ENCODE data around the gene CD22.

The CD22 gene

DNA sequence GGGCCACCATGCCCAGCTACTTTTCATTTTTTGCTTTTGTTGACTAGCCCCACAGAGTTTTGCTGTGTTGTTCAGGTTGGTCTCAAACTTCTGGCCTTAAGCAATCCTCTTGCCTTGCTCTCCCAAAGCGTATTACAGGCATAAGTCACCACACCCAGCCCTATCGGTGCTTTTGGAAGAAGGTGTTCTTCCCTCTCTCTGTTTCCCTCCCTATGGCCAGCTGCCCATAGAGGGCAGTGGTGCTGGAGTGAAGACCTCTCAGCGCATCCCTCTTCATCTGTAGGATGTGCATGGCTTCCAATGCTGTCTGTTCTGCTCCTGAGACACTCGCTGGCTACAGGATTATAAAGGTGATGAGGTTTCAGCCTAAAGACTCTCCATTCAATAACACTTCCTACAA, 1.3 kb upstream of the CD22 start:
- no peak overlapping the region for H2AFZ ChIP-seq (ENCODE audit: low read depth, low read length)
- no peak overlapping the region for H3K4me3 ChIP-seq (ENCODE audit: low read length)
- no peaks in the 10 kb centered on the region for H3K36me3 ChIP-seq (ENCODE audit: insufficient read depth, low read length)
- H3K9me3 ChIP-seq (ENCODE audit: low read length) = no peaks in the 10 kb centered on the region
- no peaks in the 10 kb centered on the region for H3K4me1 ChIP-seq (ENCODE audit: insufficient read depth, low read length)
- H3K27me3 ChIP-seq (ENCODE audit: insufficient read depth, low read length) = peaks cover 3% of the 10 kb centered on the region

DNA sequence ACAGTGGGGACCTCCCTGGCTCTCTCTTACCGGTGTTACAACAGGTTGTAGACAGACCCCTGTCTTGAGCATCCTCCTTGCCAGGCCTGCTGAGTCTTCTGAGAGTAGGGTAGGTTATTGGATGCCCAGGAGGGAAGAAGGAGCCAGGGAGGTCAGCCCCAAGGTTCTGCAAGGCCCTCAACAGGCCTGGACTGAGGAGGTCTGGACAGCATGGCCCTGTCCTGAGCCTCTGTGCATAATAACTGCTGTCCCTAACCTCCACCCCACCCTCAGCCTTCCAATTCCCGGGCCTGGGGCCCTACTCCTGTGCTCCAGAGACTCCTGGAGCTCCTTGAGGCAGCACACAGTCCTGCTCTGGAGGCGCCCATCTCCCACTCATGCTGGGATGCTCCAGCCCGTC, 336 bp downstream of the CD22 start:
- no peak overlapping the region for H2AFZ ChIP-seq (ENCODE audit: low read depth, low read length)
- no peaks in the 10 kb centered on the region for H3K36me3 ChIP-seq (ENCODE audit: insufficient read depth, low read length)
- H3K4me3 ChIP-seq (ENCODE audit: low read length) = no peak overlapping the region
- H3K9me3 ChIP-seq (ENCODE audit: low read length) = no peaks in the 10 kb centered on the region
- H3K27me3 ChIP-seq (ENCODE audit: insufficient read depth, low read length) = peaks cover 3% of the 10 kb centered on the region
- H3K4me1 ChIP-seq (ENCODE audit: insufficient read depth, low read length) = no peaks in the 10 kb centered on the region

DNA sequence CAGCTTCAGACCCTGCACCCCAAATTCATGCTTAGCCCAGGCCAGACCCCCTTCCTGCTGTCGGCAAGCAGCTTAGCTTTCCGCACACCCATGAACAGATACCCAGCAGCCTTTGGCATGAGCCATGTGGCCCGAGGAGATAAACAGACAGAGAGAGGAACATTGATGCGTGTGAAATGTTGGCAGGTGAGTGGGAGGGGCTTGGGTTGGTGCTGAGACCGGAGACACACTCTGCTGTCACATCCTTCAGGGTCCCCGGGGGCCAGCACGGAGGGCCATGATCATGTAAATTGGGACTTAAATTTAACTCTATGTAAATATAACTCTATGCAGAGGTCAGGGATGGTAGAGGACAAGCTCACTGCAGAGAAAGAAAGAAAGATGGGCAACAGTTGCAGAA, 1.5 kb downstream of the CD22 start:
- no peaks in the 10 kb centered on the region for H3K36me3 ChIP-seq (ENCODE audit: insufficient read depth, low read length)
- H2AFZ ChIP-seq (ENCODE audit: low read depth, low read length) = no peak overlapping the region
- no peaks in the 10 kb centered on the region for H3K9me3 ChIP-seq (ENCODE audit: low read length)
- H3K4me1 ChIP-seq (ENCODE audit: insufficient read depth, low read length) = no peaks in the 10 kb centered on the region
- H3K27me3 ChIP-seq (ENCODE audit: insufficient read depth, low read length) = peaks cover 3% of the 10 kb centered on the region
- H3K4me3 ChIP-seq (ENCODE audit: low read length) = no peak overlapping the region

DNA sequence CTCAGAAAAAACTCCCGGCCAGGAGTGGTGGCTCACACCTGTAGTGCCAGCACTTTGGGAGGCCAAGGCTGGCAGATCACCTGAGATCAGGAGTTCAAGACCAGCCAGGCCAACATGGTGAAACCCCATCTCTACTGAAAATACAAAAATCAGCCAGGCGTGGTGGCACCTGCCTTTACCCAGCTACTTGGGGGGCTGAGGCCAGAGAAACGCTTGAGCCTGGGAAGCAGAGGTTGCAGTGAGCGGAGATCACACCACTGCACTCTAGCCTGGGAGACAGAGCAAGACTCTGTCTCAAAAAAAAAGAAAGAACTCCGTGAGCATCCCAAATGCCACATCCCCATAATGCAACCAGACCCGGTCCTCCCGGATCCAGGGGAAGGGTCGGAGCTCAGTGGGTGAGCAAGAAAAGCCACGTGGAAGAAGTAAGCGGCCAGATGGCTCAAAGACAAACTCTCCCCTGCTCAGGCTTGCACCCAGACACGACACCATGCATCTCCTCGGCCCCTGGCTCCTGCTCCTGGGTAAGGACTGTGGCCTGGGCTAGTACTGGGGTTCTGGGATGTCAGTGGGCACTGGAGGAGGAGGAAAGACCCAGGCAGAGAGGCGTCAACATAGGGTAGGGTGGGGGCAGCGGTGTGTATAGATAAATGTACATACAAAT, 2.7 kb downstream of the CD22 start:
- no peak overlapping the region for H2AFZ ChIP-seq (ENCODE audit: low read depth, low read length)
- H3K4me1 ChIP-seq (ENCODE audit: insufficient read depth, low read length) = no peaks in the 10 kb centered on the region
- no peaks in the 10 kb centered on the region for H3K36me3 ChIP-seq (ENCODE audit: insufficient read depth, low read length)
- H3K9me3 ChIP-seq (ENCODE audit: low read length) = no peaks in the 10 kb centered on the region
- no peak overlapping the region for H3K4me3 ChIP-seq (ENCODE audit: low read length)
- peaks cover 3% of the 10 kb centered on the region for H3K27me3 ChIP-seq (ENCODE audit: insufficient read depth, low read length)

DNA sequence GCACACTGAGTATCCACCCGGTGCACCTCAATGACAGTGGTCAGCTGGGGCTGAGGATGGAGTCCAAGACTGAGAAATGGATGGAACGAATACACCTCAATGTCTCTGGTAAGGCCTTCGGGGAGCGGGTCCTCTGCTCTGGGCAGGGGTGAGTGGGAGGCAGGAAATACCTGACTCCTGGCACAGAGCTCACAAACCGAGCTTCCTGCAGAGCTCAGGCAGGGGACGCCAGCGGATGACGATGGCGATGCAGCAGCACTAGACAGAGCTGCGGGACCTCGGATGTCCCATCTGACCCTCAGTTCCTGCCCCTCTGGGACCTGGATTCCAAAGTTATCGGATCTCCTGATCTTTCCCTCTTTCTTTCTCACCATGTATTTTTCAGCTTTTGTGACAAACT, 3.8 kb downstream of the CD22 start:
- Histone ChIP-seq H3K9me3 (ENCODE audit: low read length) (no peaks in the 10 kb centered on the region), H3K36me3 (ENCODE audit: insufficient read depth, low read length) (no peaks in the 10 kb centered on the region), H3K4me3 (ENCODE audit: low read length) (no peak overlapping the region), H2AFZ (ENCODE audit: low read depth, low read length) (no peak overlapping the region), H3K27me3 (ENCODE audit: insufficient read depth, low read length) (peaks cover 3% of the 10 kb centered on the region), H3K4me1 (ENCODE audit: insufficient read depth, low read length) (no peaks in the 10 kb centered on the region)

DNA sequence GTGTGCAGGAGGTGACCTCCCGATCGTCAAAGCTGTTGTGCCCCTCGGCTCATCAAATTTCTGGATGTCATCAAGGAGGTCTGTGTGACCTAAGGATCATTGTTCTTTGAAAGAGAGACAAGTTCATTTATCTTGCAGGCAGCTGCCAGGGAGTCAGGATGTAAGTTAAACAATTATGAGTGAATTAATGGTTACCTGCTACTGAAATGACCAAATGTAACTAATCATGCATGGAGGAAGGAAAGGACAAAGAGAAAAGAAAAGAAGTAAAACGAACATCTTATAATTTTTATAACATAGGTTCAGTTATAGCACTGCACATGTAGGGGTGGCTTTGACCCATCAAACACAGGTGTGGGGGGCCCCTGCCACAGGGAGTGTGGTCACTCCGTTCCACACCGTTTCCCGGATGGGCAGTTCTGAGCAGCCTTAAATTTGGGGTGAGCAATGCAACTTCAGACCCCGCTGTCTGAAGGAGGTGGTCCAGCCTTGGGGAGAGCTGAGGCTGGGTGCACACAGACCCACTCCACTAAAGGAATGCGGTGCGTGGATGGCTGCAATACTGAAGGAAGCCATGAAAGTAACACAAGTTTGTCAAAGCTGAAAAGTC, 5.3 kb downstream of the CD22 start:
- no peaks in the 10 kb centered on the region for H3K4me1 ChIP-seq (ENCODE audit: insufficient read depth, low read length)
- H3K4me3 ChIP-seq (ENCODE audit: low read length) = no peak overlapping the region
- no peaks in the 10 kb centered on the region for H3K9me3 ChIP-seq (ENCODE audit: low read length)
- H3K36me3 ChIP-seq (ENCODE audit: insufficient read depth, low read length) = no peaks in the 10 kb centered on the region
- H2AFZ ChIP-seq (ENCODE audit: low read depth, low read length) = no peak overlapping the region
- H3K27me3 ChIP-seq (ENCODE audit: insufficient read depth, low read length) = peaks cover 3% of the 10 kb centered on the region

DNA sequence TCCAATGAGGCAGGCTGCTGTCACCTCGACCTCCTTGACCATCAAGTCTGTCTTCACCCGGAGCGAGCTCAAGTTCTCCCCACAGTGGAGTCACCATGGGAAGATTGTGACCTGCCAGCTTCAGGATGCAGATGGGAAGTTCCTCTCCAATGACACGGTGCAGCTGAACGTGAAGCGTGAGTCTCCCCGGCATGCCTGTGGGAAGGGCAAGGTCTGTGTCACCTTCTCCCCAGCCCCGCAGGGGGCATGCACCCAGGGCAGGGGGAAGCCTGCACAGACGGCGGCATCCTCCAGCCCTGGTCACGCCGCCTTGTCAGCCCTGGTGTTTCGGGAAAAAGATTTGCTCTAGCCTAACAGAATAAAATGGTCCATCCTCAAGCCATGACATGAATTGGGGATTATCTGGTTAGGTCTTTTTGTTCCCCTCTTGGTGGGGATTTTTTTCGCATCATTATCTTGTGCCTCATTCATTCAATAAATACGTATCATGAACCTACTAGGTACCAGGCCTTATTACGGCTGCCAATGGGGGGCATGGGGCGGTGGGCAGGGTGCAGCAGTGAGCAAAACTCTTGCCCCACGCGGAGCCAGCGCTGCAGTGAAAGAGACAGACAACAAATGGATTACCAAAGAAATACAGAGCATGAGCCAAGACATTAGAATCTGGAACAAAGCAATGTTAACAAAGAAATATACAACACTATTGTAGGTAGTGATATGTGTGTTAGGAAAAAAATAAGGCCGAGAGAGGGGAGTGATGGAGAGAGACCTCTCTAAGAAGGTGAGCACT, 7.4 kb downstream of the CD22 start:
- Histone ChIP-seq H2AFZ (ENCODE audit: low read depth, low read length) (no peak overlapping the region), H3K36me3 (ENCODE audit: insufficient read depth, low read length) (no peaks in the 10 kb centered on the region), H3K9me3 (ENCODE audit: low read length) (no peaks in the 10 kb centered on the region), H3K4me3 (ENCODE audit: low read length) (no peak overlapping the region), H3K4me1 (ENCODE audit: insufficient read depth, low read length) (no peaks in the 10 kb centered on the region), H3K27me3 (ENCODE audit: insufficient read depth, low read length) (no peaks in the 10 kb centered on the region)

DNA sequence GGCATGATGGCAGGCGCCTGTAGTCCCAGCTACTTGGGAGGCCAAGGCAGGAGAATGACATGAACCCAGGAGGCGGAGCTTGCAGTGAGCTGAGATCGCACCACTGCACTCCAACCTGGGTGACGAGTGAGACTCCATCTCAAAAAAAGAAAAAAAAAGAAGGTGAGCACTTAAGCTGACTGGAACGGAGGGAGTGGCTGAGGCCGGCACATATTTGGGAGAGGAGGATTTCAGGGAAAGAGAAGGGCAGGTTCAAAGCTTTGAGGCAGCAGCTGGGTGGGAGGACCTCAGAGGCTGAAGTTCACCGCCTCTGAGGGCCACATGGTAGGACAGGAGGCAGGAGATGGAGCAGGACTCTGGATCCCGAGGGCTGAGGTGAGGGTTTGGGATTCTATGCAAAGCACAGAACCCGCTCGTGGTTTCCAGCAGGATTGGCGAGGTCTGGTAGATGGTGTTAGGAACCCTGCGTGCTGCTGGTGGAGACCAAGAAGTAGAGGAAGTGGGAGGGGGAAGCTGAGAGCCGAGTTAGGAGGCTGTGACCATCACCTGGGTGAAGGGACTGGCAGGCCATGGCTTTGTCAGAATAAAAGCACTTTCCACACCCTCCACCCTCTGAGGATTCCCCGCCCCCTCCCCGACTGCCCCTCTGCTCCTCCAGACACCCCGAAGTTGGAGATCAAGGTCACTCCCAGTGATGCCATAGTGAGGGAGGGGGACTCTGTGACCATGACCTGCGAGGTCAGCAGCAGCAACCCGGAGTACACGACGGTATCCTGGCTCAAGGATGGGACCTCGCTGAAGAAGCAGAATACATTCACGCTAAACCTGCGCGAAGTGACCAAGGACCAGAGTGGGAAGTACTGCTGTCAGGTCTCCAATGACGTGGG, 8.4 kb downstream of the CD22 start:
- Histone ChIP-seq H3K4me1 (ENCODE audit: insufficient read depth, low read length) (no peaks in the 10 kb centered on the region), H3K27me3 (ENCODE audit: insufficient read depth, low read length) (no peaks in the 10 kb centered on the region), H3K4me3 (ENCODE audit: low read length) (no peak overlapping the region), H2AFZ (ENCODE audit: low read depth, low read length) (no peak overlapping the region), H3K36me3 (ENCODE audit: insufficient read depth, low read length) (no peaks in the 10 kb centered on the region), H3K9me3 (ENCODE audit: low read length) (no peaks in the 10 kb centered on the region)

DNA sequence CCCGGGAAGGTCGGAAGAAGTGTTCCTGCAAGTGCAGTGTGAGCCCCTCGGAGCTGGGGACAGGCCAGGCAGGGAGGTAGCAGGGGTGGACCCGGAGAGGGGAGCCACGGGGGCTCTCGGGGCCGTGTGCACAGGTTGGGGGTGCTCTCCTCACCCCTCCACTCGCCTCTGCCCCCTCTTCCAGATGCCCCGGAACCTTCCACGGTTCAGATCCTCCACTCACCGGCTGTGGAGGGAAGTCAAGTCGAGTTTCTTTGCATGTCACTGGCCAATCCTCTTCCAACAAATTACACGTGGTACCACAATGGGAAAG, 9.0 kb downstream of the CD22 start:
- Histone ChIP-seq H3K4me3 (ENCODE audit: low read length) (no peak overlapping the region), H3K4me1 (ENCODE audit: insufficient read depth, low read length) (no peaks in the 10 kb centered on the region), H3K36me3 (ENCODE audit: insufficient read depth, low read length) (no peaks in the 10 kb centered on the region), H3K27me3 (ENCODE audit: insufficient read depth, low read length) (no peaks in the 10 kb centered on the region), H2AFZ (ENCODE audit: low read depth, low read length) (no peak overlapping the region), H3K9me3 (ENCODE audit: low read length) (no peaks in the 10 kb centered on the region)

DNA sequence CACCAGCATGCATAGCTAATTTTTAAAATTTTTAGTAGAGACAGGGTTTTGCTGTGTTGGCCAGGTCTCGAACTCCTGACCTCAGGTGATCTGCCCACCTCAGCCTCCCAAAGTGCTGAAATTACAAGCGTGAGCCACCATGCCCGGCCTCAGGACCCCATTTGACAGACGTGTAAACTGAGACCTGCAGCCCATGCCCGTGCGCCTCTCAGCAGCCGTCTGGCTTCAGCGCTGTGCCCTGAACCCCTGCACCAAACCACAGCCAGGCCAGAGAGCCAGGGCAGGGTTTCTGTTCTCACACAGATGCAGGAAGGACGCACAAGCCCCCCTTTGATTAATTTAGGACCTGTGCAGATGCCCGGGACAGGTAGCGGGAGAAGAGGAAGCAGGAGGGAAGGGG, 11.4 kb downstream of the CD22 start:
- Histone ChIP-seq H3K27me3 (ENCODE audit: insufficient read depth, low read length) (peaks cover 4% of the 10 kb centered on the region), H2AFZ (ENCODE audit: low read depth, low read length) (no peak overlapping the region), H3K36me3 (ENCODE audit: insufficient read depth, low read length) (no peaks in the 10 kb centered on the region), H3K9me3 (ENCODE audit: low read length) (no peaks in the 10 kb centered on the region), H3K4me1 (ENCODE audit: insufficient read depth, low read length) (no peaks in the 10 kb centered on the region), H3K4me3 (ENCODE audit: low read length) (no peak overlapping the region)

DNA sequence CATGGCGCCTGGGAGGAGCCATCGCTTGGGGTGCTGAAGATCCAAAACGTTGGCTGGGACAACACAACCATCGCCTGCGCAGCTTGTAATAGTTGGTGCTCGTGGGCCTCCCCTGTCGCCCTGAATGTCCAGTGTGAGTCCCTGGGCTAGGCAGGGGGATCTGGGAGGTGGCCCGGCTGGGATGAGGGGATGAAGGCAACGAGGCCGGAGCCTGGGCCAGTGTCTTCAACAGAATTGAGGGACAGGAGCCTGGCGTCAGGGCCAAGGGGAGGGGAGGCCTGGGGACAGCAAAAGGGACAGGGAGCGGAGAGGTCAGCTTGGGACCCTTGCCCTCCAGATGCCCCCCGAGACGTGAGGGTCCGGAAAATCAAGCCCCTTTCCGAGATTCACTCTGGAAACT, 12.0 kb downstream of the CD22 start:
- no peaks in the 10 kb centered on the region for H3K36me3 ChIP-seq (ENCODE audit: insufficient read depth, low read length)
- H3K4me3 ChIP-seq (ENCODE audit: low read length) = no peak overlapping the region
- H3K27me3 ChIP-seq (ENCODE audit: insufficient read depth, low read length) = peaks cover 10% of the 10 kb centered on the region
- H3K4me1 ChIP-seq (ENCODE audit: insufficient read depth, low read length) = no peaks in the 10 kb centered on the region
- H2AFZ ChIP-seq (ENCODE audit: low read depth, low read length) = no peak overlapping the region
- no peaks in the 10 kb centered on the region for H3K9me3 ChIP-seq (ENCODE audit: low read length)

DNA sequence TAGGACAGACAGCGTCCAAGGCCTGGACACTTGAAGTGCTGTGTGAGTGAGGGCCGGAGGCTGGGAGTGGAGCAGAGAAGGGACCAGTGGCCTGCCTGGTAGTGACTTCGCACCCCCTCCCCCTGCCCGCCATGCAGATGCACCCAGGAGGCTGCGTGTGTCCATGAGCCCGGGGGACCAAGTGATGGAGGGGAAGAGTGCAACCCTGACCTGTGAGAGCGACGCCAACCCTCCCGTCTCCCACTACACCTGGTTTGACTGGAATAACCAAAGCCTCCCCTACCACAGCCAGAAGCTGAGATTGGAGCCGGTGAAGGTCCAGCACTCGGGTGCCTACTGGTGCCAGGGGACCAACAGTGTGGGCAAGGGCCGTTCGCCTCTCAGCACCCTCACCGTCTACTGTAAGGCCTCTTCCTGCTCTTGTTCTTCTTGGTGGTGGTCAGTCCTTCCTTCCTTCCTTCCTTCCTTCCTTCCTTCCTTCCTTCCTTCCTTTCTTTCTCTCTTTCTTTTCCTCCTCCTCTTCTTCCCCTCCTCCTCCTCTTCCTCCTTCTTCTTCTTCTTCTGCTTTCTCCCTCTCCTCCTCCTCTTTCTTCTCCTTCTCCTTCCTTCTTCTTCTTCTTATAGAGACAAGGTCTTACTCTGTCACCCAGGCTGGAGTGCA, 12.7 kb downstream of the CD22 start:
- H3K27me3 ChIP-seq (ENCODE audit: insufficient read depth, low read length) = peaks cover 14% of the 10 kb centered on the region
- no peaks in the 10 kb centered on the region for H3K36me3 ChIP-seq (ENCODE audit: insufficient read depth, low read length)
- no peak overlapping the region for H3K4me3 ChIP-seq (ENCODE audit: low read length)
- H3K4me1 ChIP-seq (ENCODE audit: insufficient read depth, low read length) = no peaks in the 10 kb centered on the region
- no peaks in the 10 kb centered on the region for H3K9me3 ChIP-seq (ENCODE audit: low read length)
- no peak overlapping the region for H2AFZ ChIP-seq (ENCODE audit: low read depth, low read length)

All from neuron (in vitro differentiated cells).